Epithelial cell of proximal tubule (primary cell): Measurements from ENCODE around the gene SIM1. TPM values are rescaled to one million over a fixed set of nuclear protein-coding genes. Genes with fewer than 3 reads are reported as not detected.

Experiments used
- DNase-seq: peaks from one replicate; pipeline ENCODE4 v3.0.0-alpha.2; 2011; ENCODE audit warnings: low read depth
- H3K4me3 ChIP-seq: 2 replicates; pipeline ENCODE4 v1.5.1; 2011; ENCODE audit warnings: low read depth, mild to moderate bottlenecking, low read length
- CTCF ChIP-seq: conservative IDR thresholded peaks from 2 replicates; pipeline ENCODE4 v1.5.1; 2012; ENCODE audit warnings: low read depth, mild to moderate bottlenecking, low read length
- total RNA-seq: library from RNA; depleted of rRNA; stranded (reverse); fragments of >200 nt; gene quantifications from 2 replicates; pipeline ENCODE4 v1.2.3, GENCODE V29; 2015

SIM1 gene
- total RNA-seq, 1 donor from 2014 or later: 9.5 TPM

- no peak overlapping the region for H3K4me3 ChIP-seq
- TF ChIP-seq CTCF: peak; percentile 9
- no peak for DNase-seq
Observed at GRCh38 chr6:100472674-100473073, 8.0 kb upstream of the SIM1 start.

GRCh38 chr6:100470422-100471120 lies 5.8 kb upstream of the SIM1 start:
- H3K4me3 ChIP-seq: no peak overlapping the region
- no peak for DNase-seq

GRCh38 chr6:100469101-100469859 lies 4.6 kb upstream of the SIM1 start:
- H3K4me3 ChIP-seq: peak overlapping the region; percentile 30
- DNase-seq: no peak
- no peak for TF ChIP-seq CTCF

More at GRCh38 chr6:100470422-100471120, 5.8 kb upstream of the SIM1 start:
- no peak for TF ChIP-seq CTCF

DNA sequence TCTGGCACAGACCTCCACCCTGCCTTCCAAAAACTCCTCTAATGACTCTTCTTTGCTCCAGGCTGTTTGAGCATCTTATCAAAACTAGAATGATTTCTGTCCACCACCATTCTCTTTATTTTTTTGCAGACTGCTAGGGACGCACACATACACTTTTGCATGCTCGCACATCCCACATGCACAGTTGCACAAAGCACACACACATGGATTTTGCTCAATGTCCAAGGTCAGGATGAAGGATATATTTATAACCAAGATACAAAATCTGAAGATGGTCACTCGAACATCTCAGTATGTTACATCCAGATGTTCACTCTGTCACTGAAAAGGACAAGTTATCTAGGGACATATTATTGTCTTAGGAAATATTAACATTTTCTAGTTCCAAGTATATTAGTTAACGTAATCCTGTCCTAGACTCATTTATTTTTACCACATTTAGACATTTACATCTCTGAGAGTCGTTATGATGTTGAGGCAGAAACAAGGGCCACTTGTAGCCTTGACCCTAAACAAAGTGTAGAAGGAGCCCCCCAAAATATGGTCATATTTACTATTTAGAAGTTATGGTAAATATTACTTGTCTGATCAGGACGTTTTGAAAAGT lies 3.4 kb upstream of the SIM1 start:
- no peak for TF ChIP-seq CTCF
- H3K4me3 ChIP-seq: no peak overlapping the region
- DNase-seq: no peak

- no peak for DNase-seq
- no peak for TF ChIP-seq CTCF
- no peak overlapping the region for H3K4me3 ChIP-seq
Observed at GRCh38 chr6:100467129-100468015, 2.7 kb upstream of the SIM1 start.

- peak overlapping the region; percentile 69 for H3K4me3 ChIP-seq
- no peak for DNase-seq
- TF ChIP-seq CTCF: no peak
Observed at GRCh38 chr6:100466410-100467128, 1.8 kb upstream of the SIM1 start.
